Kidney epithelial cell (primary cell): Measurements from ENCODE around the gene ADRA2B. TPM values are rescaled to one million over a fixed set of nuclear protein-coding genes. Genes with fewer than 3 reads are reported as not detected.

Experiments used
- DNase-seq: peaks from one replicate; pipeline ENCODE4 v3.0.0-alpha.2; 2010; ENCODE audit warnings: low read depth
- H3K27me3 ChIP-seq: 2 replicates; pipeline ENCODE4 v1.6.0; 2011; ENCODE audit warnings: low read length; ENCODE audit not compliant: control insufficient read depth, insufficient read depth
- H3K36me3 ChIP-seq: 2 replicates; pipeline ENCODE4 v1.5.1; 2011; ENCODE audit warnings: low read length; ENCODE audit not compliant: control insufficient read depth, insufficient read depth
- H3K4me3 ChIP-seq: 2 replicates; pipeline ENCODE4 v1.5.1; 2011; ENCODE audit warnings: low read depth, mild to moderate bottlenecking, control low read depth, low read length
- total RNA-seq: library from RNA; depleted of rRNA; stranded (reverse); fragments of >200 nt; gene quantifications from 2 replicates; pipeline ENCODE4 v1.2.3, GENCODE V29; 2015
- TF ChIP-seq, protein P1 (sequence below): IDR thresholded peaks from 2 replicates; pipeline ENCODE4 v1.5.1; 2011; ENCODE audit warnings: mild to moderate bottlenecking, moderate library complexity, low read length, control low read depth, inconsistent platforms; ENCODE audit not compliant: insufficient read depth, poor library complexity, severe bottlenecking

ADRA2B gene
- total RNA-seq, 1 donor from 2014 or later: 0.13 TPM

GRCh38 chr2:96097441-96097840 lies 18.9 kb downstream of the ADRA2B start:
- TF ChIP-seq, protein P1, sequence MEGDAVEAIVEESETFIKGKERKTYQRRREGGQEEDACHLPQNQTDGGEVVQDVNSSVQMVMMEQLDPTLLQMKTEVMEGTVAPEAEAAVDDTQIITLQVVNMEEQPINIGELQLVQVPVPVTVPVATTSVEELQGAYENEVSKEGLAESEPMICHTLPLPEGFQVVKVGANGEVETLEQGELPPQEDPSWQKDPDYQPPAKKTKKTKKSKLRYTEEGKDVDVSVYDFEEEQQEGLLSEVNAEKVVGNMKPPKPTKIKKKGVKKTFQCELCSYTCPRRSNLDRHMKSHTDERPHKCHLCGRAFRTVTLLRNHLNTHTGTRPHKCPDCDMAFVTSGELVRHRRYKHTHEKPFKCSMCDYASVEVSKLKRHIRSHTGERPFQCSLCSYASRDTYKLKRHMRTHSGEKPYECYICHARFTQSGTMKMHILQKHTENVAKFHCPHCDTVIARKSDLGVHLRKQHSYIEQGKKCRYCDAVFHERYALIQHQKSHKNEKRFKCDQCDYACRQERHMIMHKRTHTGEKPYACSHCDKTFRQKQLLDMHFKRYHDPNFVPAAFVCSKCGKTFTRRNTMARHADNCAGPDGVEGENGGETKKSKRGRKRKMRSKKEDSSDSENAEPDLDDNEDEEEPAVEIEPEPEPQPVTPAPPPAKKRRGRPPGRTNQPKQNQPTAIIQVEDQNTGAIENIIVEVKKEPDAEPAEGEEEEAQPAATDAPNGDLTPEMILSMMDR: no peak
- Histone ChIP-seq H3K36me3 (no peaks in the 10 kb centered on the region), H3K27me3 (peaks cover 2% of the 10 kb centered on the region), H3K4me3 (no peak overlapping the region)
- no peak for DNase-seq

GRCh38 chr2:96095116-96095636 lies 21.2 kb downstream of the ADRA2B start:
- DNase-seq: no peak
- Histone ChIP-seq H3K27me3 (peaks cover 5% of the 10 kb centered on the region), H3K4me3 (no peak overlapping the region), H3K36me3 (no peaks in the 10 kb centered on the region)
- TF ChIP-seq, protein P1: no peak

DNA sequence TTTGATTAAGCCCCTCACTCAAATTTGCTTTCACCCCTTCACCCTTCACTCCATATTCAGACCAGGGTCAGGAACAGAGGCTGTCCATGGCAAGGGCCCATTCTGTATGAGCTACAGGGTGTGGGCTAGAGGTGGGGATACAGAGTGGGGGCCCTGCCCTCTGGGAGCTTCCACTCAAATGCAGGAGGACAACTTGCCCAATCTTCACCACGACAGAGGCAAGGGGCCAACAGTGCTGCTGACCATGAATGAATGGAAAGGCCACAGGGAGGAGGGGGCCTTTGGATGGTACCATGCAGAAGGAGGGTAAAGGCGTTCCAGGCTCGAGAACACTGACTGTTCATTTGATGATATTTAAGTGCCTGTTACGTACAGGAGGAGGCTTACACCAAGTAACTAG lies 22.8 kb downstream of the ADRA2B start:
- Histone ChIP-seq H3K27me3 (peaks cover 10% of the 10 kb centered on the region), H3K36me3 (no peaks in the 10 kb centered on the region), H3K4me3 (no peak overlapping the region)
- no peak for DNase-seq
- TF ChIP-seq, protein P1: no peak

DNA sequence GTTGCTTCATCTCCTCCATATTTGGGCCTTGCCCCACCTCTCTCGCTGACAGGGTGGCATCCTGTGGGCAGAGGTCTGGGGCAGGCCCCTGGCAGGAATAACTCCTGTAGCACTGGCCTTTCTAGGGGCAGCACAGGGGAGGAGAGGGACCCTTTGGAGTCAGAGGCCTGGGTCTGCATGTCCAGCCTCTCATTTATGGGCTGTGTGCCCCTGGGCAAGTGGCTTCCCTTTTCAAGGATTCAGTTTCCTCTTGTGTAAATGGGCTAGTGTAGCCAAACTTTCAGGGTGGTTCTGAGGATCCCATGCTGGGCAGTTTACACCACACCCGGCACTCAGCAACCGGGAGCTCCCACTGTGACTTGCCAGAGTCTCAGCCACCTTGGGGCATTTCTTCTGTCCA lies 23.4 kb downstream of the ADRA2B start:
- H3K36me3 ChIP-seq: no peaks in the 10 kb centered on the region
- H3K27me3 ChIP-seq: peaks cover 10% of the 10 kb centered on the region
- no peak for DNase-seq
- TF ChIP-seq, protein P1: no peak
- H3K4me3 ChIP-seq: no peak overlapping the region

DNA sequence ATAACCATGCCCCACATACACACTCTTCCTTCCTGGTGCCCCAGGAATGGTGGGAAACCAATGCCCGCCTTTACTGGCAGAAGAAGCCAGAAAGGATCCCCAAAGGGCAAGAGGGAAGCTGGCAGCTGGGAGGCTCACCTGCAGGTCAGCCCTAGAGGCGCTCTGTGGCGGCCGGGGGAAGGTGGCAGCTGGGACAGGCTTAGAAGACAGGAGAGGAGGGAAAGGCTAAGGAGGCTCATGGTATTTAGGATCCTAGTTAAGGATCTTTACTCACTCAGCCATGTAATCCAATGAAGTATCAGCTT lies 23.8 kb downstream of the ADRA2B start:
- H3K36me3 ChIP-seq: no peaks in the 10 kb centered on the region
- H3K27me3 ChIP-seq: peaks cover 10% of the 10 kb centered on the region
- no peak for DNase-seq

More for the DNA sequence above, 23.8 kb downstream of the ADRA2B start:
- H3K4me3 ChIP-seq: no peak overlapping the region
- TF ChIP-seq, protein P1: no peak
